ENCODE measurements around the gene MINDY4B.

DNA sequence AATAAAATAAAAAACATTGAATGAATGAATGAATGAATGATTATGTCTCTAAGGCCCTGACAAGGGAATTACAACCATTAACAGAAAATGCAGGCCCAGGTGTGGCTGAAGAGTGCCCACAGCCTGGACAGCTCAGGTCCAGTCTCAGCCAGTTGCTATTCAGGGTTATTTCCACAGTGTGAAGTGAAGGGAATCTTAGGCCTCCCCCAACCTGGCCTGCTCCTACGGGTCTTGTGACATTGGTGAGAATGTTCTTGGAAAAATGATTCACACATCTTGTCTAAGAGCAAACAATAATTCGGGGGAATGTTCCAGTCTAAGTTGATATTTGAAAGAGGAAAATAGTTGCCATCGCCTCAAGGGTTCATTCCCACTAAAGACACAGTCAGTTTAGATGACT, 37.0 kb downstream of the MINDY4B start:
- TF ChIP-seq BHLHE40 (IDR thresholded peaks at IDR 0.05; ENCODE audit: borderline replicate concordance) = no peak
- TF ChIP-seq HDGF (IDR thresholded peaks at IDR 0.05; ENCODE audit: borderline replicate concordance) = no peak
- no peak for TF ChIP-seq ELF4 (IDR thresholded peaks at IDR 0.05)
- no peak for TF ChIP-seq SUZ12 (IDR thresholded peaks at IDR 0.05)
- TF ChIP-seq CTBP1 (IDR thresholded peaks at IDR 0.05; ENCODE audit: borderline replicate concordance) = no peak
- TF ChIP-seq FOXM1 (IDR thresholded peaks at IDR 0.05; ENCODE audit: borderline replicate concordance) = no peak

All from HEK293T (cell line).